H9 (cell line): ENCODE measurements around the gene SPCS2. TPM values are rescaled to one million over a fixed set of nuclear protein-coding genes. Genes with fewer than 3 reads are reported as not detected.

ENCODE experiments used
- DNase-seq: peaks from one replicate; pipeline ENCODE4 v3.0.0-alpha.2; 2017
- H2AFZ ChIP-seq: one replicate; pipeline ENCODE4 v1.6.1; 2013; ENCODE audit warnings: mild to moderate bottlenecking, low read length, control low read depth, moderate library complexity
- H2AK5ac ChIP-seq: 2 replicates; pipeline ENCODE4 v1.6.1; 2013; ENCODE audit warnings: low read length, control low read depth, mixed read lengths; ENCODE audit not compliant: insufficient read length
- H2BK120ac ChIP-seq: one replicate; pipeline ENCODE4 v1.6.1; 2013; ENCODE audit warnings: low read depth, mild to moderate bottlenecking, low read length, control low read depth, inconsistent platforms; ENCODE audit not compliant: poor library complexity, severe bottlenecking
- H2BK12ac ChIP-seq: 2 replicates; pipeline ENCODE4 v1.6.1; 2013; ENCODE audit warnings: low read length, control low read depth, mixed read lengths, low read depth; ENCODE audit not compliant: insufficient read length
- H2BK15ac ChIP-seq: 2 replicates; pipeline ENCODE4 v1.6.1; 2013; ENCODE audit warnings: low read depth, low read length, control low read depth
- H2BK20ac ChIP-seq: one replicate; pipeline ENCODE4 v1.6.1; 2013; ENCODE audit warnings: low read depth, mild to moderate bottlenecking, low read length, control low read depth, inconsistent platforms; ENCODE audit not compliant: poor library complexity, severe bottlenecking
- H2BK5ac ChIP-seq: 2 replicates; pipeline ENCODE4 v1.6.1; 2013; ENCODE audit warnings: low read length, control low read depth, mixed read lengths; ENCODE audit not compliant: insufficient read length
- H3K14ac ChIP-seq: 2 replicates; pipeline ENCODE4 v1.6.1; 2013; ENCODE audit warnings: low read length, control low read depth; ENCODE audit not compliant: insufficient read depth
- H3K18ac ChIP-seq: 2 replicates; pipeline ENCODE4 v1.6.1; 2013; ENCODE audit warnings: low read depth, mild to moderate bottlenecking, mixed read lengths, low read length, control low read depth; ENCODE audit not compliant: insufficient read length
- H3K23ac ChIP-seq: 2 replicates; pipeline ENCODE4 v1.6.1; 2013; ENCODE audit warnings: low read length, control low read depth, mixed read lengths, low read depth; ENCODE audit not compliant: insufficient read length
- H3K23me2 ChIP-seq: 2 replicates; pipeline ENCODE4 v1.6.1; 2013; ENCODE audit warnings: low read depth, mild to moderate bottlenecking, mixed read lengths, low read length, control low read depth; ENCODE audit not compliant: insufficient read length, poor library complexity, severe bottlenecking
- H3K27ac ChIP-seq: 2 replicates; pipeline ENCODE4 v1.5.1; 2013; ENCODE audit warnings: low read length, control low read depth, mixed read lengths, low read depth; ENCODE audit not compliant: insufficient read length
- H3K27me3 ChIP-seq: 2 replicates; pipeline ENCODE4 v1.6.1; 2013; ENCODE audit warnings: low read length, control low read depth, inconsistent platforms; ENCODE audit not compliant: insufficient read depth
- H3K4ac ChIP-seq: 2 replicates; pipeline ENCODE4 v1.6.1; 2013; ENCODE audit warnings: low read depth, mild to moderate bottlenecking, control low read depth, inconsistent platforms, low read length, moderate library complexity
- H3K4me1 ChIP-seq: 2 replicates; pipeline ENCODE4 v1.6.1; 2013; ENCODE audit warnings: low read length, control low read depth, inconsistent platforms; ENCODE audit not compliant: insufficient read depth
- H3K4me2 ChIP-seq: 2 replicates; pipeline ENCODE4 v1.6.1; 2013; ENCODE audit warnings: low read length, control low read depth, mixed read lengths; ENCODE audit not compliant: insufficient read length, insufficient read depth
- H3K56ac ChIP-seq: 2 replicates; pipeline ENCODE4 v1.6.1; 2013; ENCODE audit warnings: low read depth, mild to moderate bottlenecking, mixed read lengths, low read length, control low read depth; ENCODE audit not compliant: insufficient read length
- H3K79me1 ChIP-seq: 2 replicates; pipeline ENCODE4 v1.6.1; 2013; ENCODE audit warnings: low read depth, mild to moderate bottlenecking, moderate library complexity, low read length, control low read depth, inconsistent platforms; ENCODE audit not compliant: insufficient read depth, poor library complexity, severe bottlenecking
- H3K79me2 ChIP-seq: 2 replicates; pipeline ENCODE4 v1.6.1; 2013; ENCODE audit warnings: low read length, control low read depth, inconsistent platforms; ENCODE audit not compliant: insufficient read depth
- H3K9ac ChIP-seq: 2 replicates; pipeline ENCODE4 v1.6.1; 2013; ENCODE audit warnings: low read length, control low read depth, mixed read lengths; ENCODE audit not compliant: insufficient read length; ENCODE audit errors: extremely low read depth
- H3K9me3 ChIP-seq: one replicate; pipeline ENCODE4 v1.6.1; 2013; ENCODE audit warnings: low read depth, low read length, inconsistent platforms; ENCODE audit not compliant: control insufficient read depth
- H3T11ph ChIP-seq: one replicate; pipeline ENCODE4 v1.6.1; 2013; ENCODE audit warnings: mild to moderate bottlenecking, low read length, control low read depth, inconsistent platforms
- H4K20me1 ChIP-seq: one replicate; pipeline ENCODE4 v1.6.1; 2013; ENCODE audit not compliant: control insufficient read depth, insufficient read length, insufficient read depth
- H4K5ac ChIP-seq: 2 replicates; pipeline ENCODE4 v1.6.1; 2013; ENCODE audit warnings: low read depth, mild to moderate bottlenecking, mixed read lengths, low read length, control low read depth; ENCODE audit not compliant: insufficient read length
- H4K8ac ChIP-seq: replicated peaks from 2 replicates; pipeline ENCODE4 v1.6.1; 2013; ENCODE audit warnings: low read length, control low read depth, mixed read lengths, low read depth; ENCODE audit not compliant: insufficient read length
- H4K91ac ChIP-seq: 2 replicates; pipeline ENCODE4 v1.6.1; 2013; ENCODE audit warnings: low read depth, mild to moderate bottlenecking, moderate library complexity, mixed read lengths, low read length, control low read depth; ENCODE audit not compliant: insufficient read length
- H3K27ac Mint-ChIP-seq, 3 experiments: 2 replicates in 2 of 3; 3 replicates in 1 of 3; pipeline ENCODE4 v1.8.0; 2020 to 2021; ENCODE audit warnings: mixed read lengths in 3 of 3, mild to moderate bottlenecking in 1 of 3, moderate library complexity in 1 of 3
- H3K27me3 Mint-ChIP-seq: 2 replicates; pipeline ENCODE4 v1.8.0; 2021; ENCODE audit warnings: low read depth, mild to moderate bottlenecking, moderate library complexity, mixed read lengths
- H3K36me3 Mint-ChIP-seq, 3 experiments: 2 replicates in 2 of 3; 3 replicates in 1 of 3; pipeline ENCODE4 v1.8.0; 2020 to 2021; ENCODE audit warnings: low read depth in 3 of 3, mixed read lengths in 3 of 3; ENCODE audit not compliant: insufficient read depth in 1 of 3
- H3K4me1 Mint-ChIP-seq, 2 experiments: 2 replicates each; pipeline ENCODE4 v1.8.0; 2020; ENCODE audit warnings: mixed read lengths in 2 of 2
- H3K4me3 Mint-ChIP-seq, 2 experiments: 2 replicates in 1 of 2; 3 replicates in 1 of 2; pipeline ENCODE4 v1.8.0; 2020 to 2021; ENCODE audit warnings: mild to moderate bottlenecking in 2 of 2, mixed read lengths in 2 of 2, moderate library complexity in 1 of 2
- H3K9me3 Mint-ChIP-seq, 2 experiments: 2 replicates in 1 of 2; 3 replicates in 1 of 2; pipeline ENCODE4 v1.8.0; 2020; ENCODE audit warnings: mild to moderate bottlenecking in 2 of 2, mixed read lengths in 2 of 2, moderate library complexity in 1 of 2
- WGBS: extraction: QIAGEN DNeasy Blood & Tissue Kit; methylation state at CpG from one replicate; pipeline ENCODE4 v1.1.7; 2013; ENCODE audit warnings: missing lambda C conversion rate, low lambda C conversion rate, mixed read lengths; ENCODE audit not compliant: insufficient read length; ENCODE audit errors: extremely low coverage; 5-methylcytosine and 5-hydroxymethylcytosine counted together
- total RNA-seq: library from RNA; stranded (reverse); gene quantifications from 2 replicates; pipeline ENCODE4 v1.2.1, GENCODE V29; 2021
- TF ChIP-seq, protein P1 (sequence below): fragments of 200-600 bp; sonication (generic); conservative IDR thresholded peaks from 3 replicates; pipeline ENCODE4 v1.8.0; 2021; ENCODE audit warnings: antibody characterized with exemption, mild to moderate bottlenecking

The SPCS2 gene
- total RNA-seq, 1 experiment from 2014 or later: 144 TPM

DNA sequence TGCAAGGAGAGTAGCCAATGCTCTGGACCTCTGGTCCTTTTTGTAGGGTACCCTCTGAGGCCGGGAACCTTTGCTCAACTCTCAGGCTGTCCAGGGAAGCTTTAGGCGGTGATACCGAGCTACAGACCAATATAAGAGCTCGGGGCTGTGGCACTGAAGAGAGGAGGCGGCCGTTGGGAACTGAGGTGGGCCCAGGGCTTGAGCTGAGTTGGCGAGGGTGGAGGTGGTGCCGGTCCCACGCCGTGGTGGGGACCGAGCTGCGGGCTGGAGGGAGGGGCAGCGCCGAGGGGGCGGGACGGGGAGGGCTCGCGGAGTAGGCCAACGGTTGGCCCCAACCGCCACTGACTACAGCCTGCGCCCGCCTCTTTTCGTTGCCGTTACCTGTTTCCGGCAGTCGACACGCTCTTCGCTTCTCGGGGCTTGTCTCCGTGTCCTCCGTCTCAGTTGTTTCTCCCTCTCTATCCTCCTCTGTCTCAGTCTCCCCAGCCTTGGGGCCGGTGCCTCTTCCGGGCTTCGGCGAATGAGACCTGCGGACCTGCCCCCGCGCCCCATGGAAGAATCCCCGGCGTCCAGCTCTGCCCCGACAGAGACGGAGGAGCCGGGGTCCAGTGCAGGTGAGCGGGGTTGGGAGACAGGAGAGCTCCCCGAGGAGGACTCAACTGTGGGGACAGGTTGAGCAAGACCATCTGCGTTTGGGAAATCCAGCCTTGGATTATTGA, 39.6 kb downstream of the SPCS2 start, which contains the start of gene NEU3:
Gene NEU3 (plus strand): TSS at position 393 of the 719 bp plus-strand sequence. CDS start 128 bp downstream, at position 521.
- peak; percentile 89 for DNase-seq
- H2BK20ac ChIP-seq: no peak within 1 kb of the TSS
- no peak within 1 kb of the TSS for H2AFZ ChIP-seq
- peaks cover 12 to 15% of the 10 kb centered on the region in 2 experiments for H3K4me1 Mint-ChIP-seq
- TF ChIP-seq, protein P1, sequence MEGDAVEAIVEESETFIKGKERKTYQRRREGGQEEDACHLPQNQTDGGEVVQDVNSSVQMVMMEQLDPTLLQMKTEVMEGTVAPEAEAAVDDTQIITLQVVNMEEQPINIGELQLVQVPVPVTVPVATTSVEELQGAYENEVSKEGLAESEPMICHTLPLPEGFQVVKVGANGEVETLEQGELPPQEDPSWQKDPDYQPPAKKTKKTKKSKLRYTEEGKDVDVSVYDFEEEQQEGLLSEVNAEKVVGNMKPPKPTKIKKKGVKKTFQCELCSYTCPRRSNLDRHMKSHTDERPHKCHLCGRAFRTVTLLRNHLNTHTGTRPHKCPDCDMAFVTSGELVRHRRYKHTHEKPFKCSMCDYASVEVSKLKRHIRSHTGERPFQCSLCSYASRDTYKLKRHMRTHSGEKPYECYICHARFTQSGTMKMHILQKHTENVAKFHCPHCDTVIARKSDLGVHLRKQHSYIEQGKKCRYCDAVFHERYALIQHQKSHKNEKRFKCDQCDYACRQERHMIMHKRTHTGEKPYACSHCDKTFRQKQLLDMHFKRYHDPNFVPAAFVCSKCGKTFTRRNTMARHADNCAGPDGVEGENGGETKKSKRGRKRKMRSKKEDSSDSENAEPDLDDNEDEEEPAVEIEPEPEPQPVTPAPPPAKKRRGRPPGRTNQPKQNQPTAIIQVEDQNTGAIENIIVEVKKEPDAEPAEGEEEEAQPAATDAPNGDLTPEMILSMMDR: no peak
- no peaks in the 10 kb centered on the region for H3K79me1 ChIP-seq
- H3K18ac ChIP-seq: peak within 1 kb of the TSS; percentile 8
- WGBS: no CpG with 5 or more reads among the region's 46 CpGs
- peak within 1 kb of the TSS; percentile 83 to 96 (median 89); a peak in 6 of 7 replicates for H3K27ac Mint-ChIP-seq
- H3T11ph ChIP-seq: no peak within 1 kb of the TSS
- H3K79me2 ChIP-seq: no peaks in the 10 kb centered on the region
- peaks cover 9% of the 10 kb centered on the region for H3K23me2 ChIP-seq
- H3K14ac ChIP-seq: peak within 1 kb of the TSS; percentile 51
- no peak within 1 kb of the TSS for H2BK5ac ChIP-seq
- no peak within 1 kb of the TSS for H3K56ac ChIP-seq
- no peak within 1 kb of the TSS for H4K8ac ChIP-seq
- no peak within 1 kb of the TSS for H3K4ac ChIP-seq
- no peaks in the 10 kb centered on the region for H4K20me1 ChIP-seq
- H3K4me2 ChIP-seq: peak within 1 kb of the TSS; percentile 96
- peaks cover 0 to 2% (median 2%) of the 10 kb centered on the region in 3 experiments; a peak in 3 of 7 replicates for H3K36me3 Mint-ChIP-seq
- peak within 1 kb of the TSS; percentile 38 for H3K9ac ChIP-seq
- no peak within 1 kb of the TSS for H3K23ac ChIP-seq
- H2BK15ac ChIP-seq: no peak within 1 kb of the TSS
- peak within 1 kb of the TSS; percentile 94 to 96 for H3K4me3 Mint-ChIP-seq
- no peaks in the 10 kb centered on the region for H3K27me3 ChIP-seq
- H3K9me3 ChIP-seq: no peaks in the 10 kb centered on the region
- no peak within 1 kb of the TSS for H2AK5ac ChIP-seq
- no peaks in the 10 kb centered on the region for H3K9me3 Mint-ChIP-seq
- peak within 1 kb of the TSS; percentile 22 for H3K27ac ChIP-seq
- H4K91ac ChIP-seq: no peak within 1 kb of the TSS
- H2BK120ac ChIP-seq: no peak within 1 kb of the TSS
- H3K27me3 Mint-ChIP-seq: no peaks in the 10 kb centered on the region
- no peaks in the 10 kb centered on the region for H3K4me1 ChIP-seq
- no peak within 1 kb of the TSS for H2BK12ac ChIP-seq
- H4K5ac ChIP-seq: no peak within 1 kb of the TSS
